HepG2 (cell line): ENCODE measurements around the gene P2RX5. TPM values are rescaled to one million over a fixed set of nuclear protein-coding genes. Genes with fewer than 3 reads are reported as not detected.

ENCODE experiments used
- ATRX ChIP-seq: sonication (generic); formaldehyde crosslinking; IDR thresholded peaks from 2 replicates; pipeline ENCODE4 v1.4.0; 2020; ENCODE audit warnings: missing genetic modification reagents, borderline replicate concordance
- HOXA3 ChIP-seq: sonication (generic); formaldehyde crosslinking; IDR thresholded peaks from 2 replicates; pipeline ENCODE4 v1.5.0; 2020; ENCODE audit warnings: missing genetic modification reagents
- PHB2 ChIP-seq: fragments of 450-650 bp; IDR thresholded peaks from 2 replicates; pipeline ENCODE4 v1.6.1; 2018; ENCODE audit not compliant: partially characterized antibody
- SP2 ChIP-seq: sonication (generic); formaldehyde crosslinking; IDR thresholded peaks from 2 replicates; pipeline ENCODE4 v1.5.1; 2020; ENCODE audit warnings: mild to moderate bottlenecking, missing genetic modification reagents
- ZFYVE20 ChIP-seq: sonication (generic); formaldehyde crosslinking; IDR thresholded peaks from 2 replicates; pipeline ENCODE4 v1.8.0; 2023; ENCODE audit warnings: low read depth, mild to moderate bottlenecking, moderate library complexity, missing genetic modification reagents, borderline replicate concordance
- ZNF224 ChIP-seq: sonication (generic); formaldehyde crosslinking; IDR thresholded peaks from 2 replicates; pipeline ENCODE4 v1.5.0; 2020; ENCODE audit warnings: mild to moderate bottlenecking, missing genetic modification reagents
- ZNF232 ChIP-seq: sonication (generic); formaldehyde crosslinking; IDR thresholded peaks from 2 replicates; pipeline ENCODE4 v1.4.0; 2020; ENCODE audit warnings: missing genetic modification reagents, borderline replicate concordance
- ZNF292 ChIP-seq: sonication (generic); formaldehyde crosslinking; IDR thresholded peaks from 2 replicates; pipeline ENCODE4 v1.8.1; 2022; ENCODE audit warnings: mild to moderate bottlenecking, low read depth, missing genetic modification reagents, borderline replicate concordance
- ZNF569 ChIP-seq: sonication (generic); formaldehyde crosslinking; IDR thresholded peaks from 2 replicates; pipeline ENCODE4 v1.5.0; 2020; ENCODE audit warnings: mild to moderate bottlenecking, missing genetic modification reagents, moderate library complexity, borderline replicate concordance
- ZNF605 ChIP-seq: sonication (generic); formaldehyde crosslinking; IDR thresholded peaks from 2 replicates; pipeline ENCODE4 v1.8.0; 2022; ENCODE audit warnings: mild to moderate bottlenecking, missing genetic modification reagents
- polyA plus RNA-seq, 8 experiments: library from polyadenylated mRNA; depleted of rRNA in 3 of 8; stranded (reverse) in 7 of 8; unstranded in 1 of 8; fragments of >200 nt; fragmentation: Illumina TruSeq in 4 of 8; extraction: Trizol in 4 of 8; gene quantifications; 2 replicates each; pipeline versions ENCODE4 v1.2.1 to v1.2.3, GENCODE V29; 2011 to 2016; ENCODE audit warnings: low read depth in 4 of 8, missing spikeins in 1 of 8, mixed read lengths in 1 of 8; ENCODE audit not compliant: insufficient read depth in 1 of 8
- total RNA-seq, 5 experiments: library from RNA; depleted of rRNA; stranded (reverse); fragments of >200 nt; fragmentation: Illumina TruSeq; extraction: Trizol; gene quantifications; 2 replicates each; pipeline ENCODE4 v1.2.3, GENCODE V29; 2016; ENCODE audit warnings: low read depth in 1 of 5
- TF ChIP-seq, protein P1 (sequence below): sonication (generic); formaldehyde crosslinking; IDR thresholded peaks from 2 replicates; pipeline ENCODE4 v1.4.0; 2020; ENCODE audit warnings: low read depth, missing genetic modification reagents
- TF ChIP-seq, protein P2 (sequence below): sonication (generic); formaldehyde crosslinking; IDR thresholded peaks from 2 replicates; pipeline ENCODE4 v1.8.1; 2023; ENCODE audit warnings: mild to moderate bottlenecking, missing genetic modification reagents, borderline replicate concordance
- TF ChIP-seq, protein P3 (sequence below): sonication (generic); formaldehyde crosslinking; IDR thresholded peaks from 2 replicates; pipeline ENCODE4 v1.5.1; 2020; ENCODE audit warnings: missing genetic modification reagents, mild to moderate bottlenecking, borderline replicate concordance
- TF ChIP-seq, protein P4 (sequence below): sonication (generic); formaldehyde crosslinking; IDR thresholded peaks from 2 replicates; pipeline ENCODE4 v1.4.0; 2020; ENCODE audit warnings: mild to moderate bottlenecking, missing genetic modification reagents
- TF ChIP-seq, protein P5 (sequence below): sonication (generic); formaldehyde crosslinking; IDR thresholded peaks from 2 replicates; pipeline ENCODE4 v1.9.0; 2022; ENCODE audit warnings: missing genetic modification reagents, mild to moderate bottlenecking, borderline replicate concordance
- TF ChIP-seq, protein P6 (sequence below), 2 experiments: sonication (generic) in 1 of 2; formaldehyde crosslinking in 1 of 2; IDR thresholded peaks; 2 replicates each; pipeline versions ENCODE4 v1.5.1 to v1.6.1; 2011 to 2020; ENCODE audit warnings: borderline replicate concordance in 1 of 2, low read depth in 1 of 2, low read length in 1 of 2, mild to moderate bottlenecking in 1 of 2, missing genetic modification reagents in 1 of 2, moderate library complexity in 1 of 2

P2RX5 gene
- total and polyA plus RNA-seq, 2 of the 13 experiments (the other 11 are each of a cell fraction or from before 2014, with no cell fraction given), result 0.95 to 1.7 TPM

DNA sequence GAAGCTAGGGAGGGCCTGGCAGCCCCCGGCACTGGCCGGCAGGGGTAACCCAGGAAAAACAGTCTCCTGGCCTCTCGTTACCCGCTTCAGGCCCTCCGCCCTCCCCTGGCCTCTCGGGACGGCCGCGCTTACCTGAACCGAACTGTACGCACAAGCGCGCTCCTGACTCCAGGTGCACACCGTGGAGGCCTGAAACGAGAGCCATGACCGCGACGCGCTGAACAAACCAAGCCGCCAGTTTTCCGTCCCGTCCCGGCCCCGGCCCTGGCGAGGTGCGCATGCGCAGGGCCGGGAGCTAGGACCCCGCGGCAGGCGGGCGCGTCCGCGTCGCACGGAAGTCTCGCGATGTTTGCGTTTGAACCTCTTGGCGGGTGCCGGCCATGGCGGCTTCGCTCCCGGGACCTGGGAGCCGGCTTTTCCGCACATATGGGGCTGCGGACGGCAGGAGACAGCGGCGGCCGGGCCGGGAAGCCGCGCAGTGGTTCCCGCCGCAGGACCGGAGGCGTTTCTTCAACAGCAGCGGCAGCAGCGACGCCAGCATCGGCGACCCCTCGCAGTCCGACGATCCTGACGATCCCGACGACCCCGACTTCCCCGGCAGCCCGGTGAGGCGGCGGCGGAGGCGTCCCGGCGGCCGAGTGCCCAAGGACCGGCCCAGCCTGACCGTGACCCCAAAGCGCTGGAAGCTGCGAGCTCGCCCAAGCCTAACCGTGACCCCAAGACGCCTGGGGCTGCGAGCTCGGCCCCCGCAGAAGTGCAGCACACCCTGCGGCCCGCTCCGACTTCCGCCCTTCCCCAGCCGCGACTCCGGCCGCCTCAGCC lies 27.8 kb upstream of the P2RX5 start, which contains the start of gene HASPIN (continued):
- TF ChIP-seq, protein P1, sequence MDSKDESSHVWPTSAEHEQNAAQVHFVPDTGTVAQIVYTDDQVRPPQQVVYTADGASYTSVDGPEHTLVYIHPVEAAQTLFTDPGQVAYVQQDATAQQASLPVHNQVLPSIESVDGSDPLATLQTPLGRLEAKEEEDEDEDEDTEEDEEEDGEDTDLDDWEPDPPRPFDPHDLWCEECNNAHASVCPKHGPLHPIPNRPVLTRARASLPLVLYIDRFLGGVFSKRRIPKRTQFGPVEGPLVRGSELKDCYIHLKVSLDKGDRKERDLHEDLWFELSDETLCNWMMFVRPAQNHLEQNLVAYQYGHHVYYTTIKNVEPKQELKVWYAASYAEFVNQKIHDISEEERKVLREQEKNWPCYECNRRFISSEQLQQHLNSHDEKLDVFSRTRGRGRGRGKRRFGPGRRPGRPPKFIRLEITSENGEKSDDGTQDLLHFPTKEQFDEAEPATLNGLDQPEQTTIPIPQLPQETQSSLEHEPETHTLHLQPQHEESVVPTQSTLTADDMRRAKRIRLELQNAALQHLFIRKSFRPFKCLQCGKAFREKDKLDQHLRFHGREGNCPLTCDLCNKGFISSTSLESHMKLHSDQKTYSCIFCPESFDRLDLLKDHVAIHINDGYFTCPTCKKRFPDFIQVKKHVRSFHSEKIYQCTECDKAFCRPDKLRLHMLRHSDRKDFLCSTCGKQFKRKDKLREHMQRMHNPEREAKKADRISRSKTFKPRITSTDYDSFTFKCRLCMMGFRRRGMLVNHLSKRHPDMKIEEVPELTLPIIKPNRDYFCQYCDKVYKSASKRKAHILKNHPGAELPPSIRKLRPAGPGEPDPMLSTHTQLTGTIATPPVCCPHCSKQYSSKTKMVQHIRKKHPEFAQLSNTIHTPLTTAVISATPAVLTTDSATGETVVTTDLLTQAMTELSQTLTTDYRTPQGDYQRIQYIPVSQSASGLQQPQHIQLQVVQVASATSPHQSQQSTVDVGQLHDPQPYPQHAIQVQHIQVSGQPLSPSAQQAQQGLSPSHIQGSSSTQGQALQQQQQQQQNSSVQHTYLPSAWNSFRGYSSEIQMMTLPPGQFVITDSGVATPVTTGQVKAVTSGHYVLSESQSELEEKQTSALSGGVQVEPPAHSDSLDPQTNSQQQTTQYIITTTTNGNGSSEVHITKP (CRISPR knock-in tag), result peak; percentile 27; the same call in 1 of the 2 replicates
- TF ChIP-seq ATRX (no peak), SP2 (peak; percentile 52; the same call in 1 of the 2 replicates), ZNF292 (CRISPR knock-in tag) (peak; percentile 15; the same call in 1 of the 2 replicates), PHB2 (no peak), ZNF232 (peak; percentile 38; the same call in 1 of the 2 replicates), HOXA3 (CRISPR knock-in tag) (peak; percentile 95), ZNF605 (CRISPR knock-in tag) (peak; percentile 91), ZNF224 (CRISPR knock-in tag) (no peak), ZNF569 (CRISPR knock-in tag) (no peak), ZFYVE20 (CRISPR knock-in tag) (no peak)
- TF ChIP-seq, protein P2, sequence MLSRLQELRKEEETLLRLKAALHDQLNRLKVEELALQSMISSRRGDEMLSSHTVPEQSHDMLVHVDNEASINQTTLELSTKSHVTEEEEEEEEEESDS (CRISPR knock-in tag), result 0 out of 2 replicates have a peak, but pooled peaks have one; percentile 89
- TF ChIP-seq, protein P3, sequence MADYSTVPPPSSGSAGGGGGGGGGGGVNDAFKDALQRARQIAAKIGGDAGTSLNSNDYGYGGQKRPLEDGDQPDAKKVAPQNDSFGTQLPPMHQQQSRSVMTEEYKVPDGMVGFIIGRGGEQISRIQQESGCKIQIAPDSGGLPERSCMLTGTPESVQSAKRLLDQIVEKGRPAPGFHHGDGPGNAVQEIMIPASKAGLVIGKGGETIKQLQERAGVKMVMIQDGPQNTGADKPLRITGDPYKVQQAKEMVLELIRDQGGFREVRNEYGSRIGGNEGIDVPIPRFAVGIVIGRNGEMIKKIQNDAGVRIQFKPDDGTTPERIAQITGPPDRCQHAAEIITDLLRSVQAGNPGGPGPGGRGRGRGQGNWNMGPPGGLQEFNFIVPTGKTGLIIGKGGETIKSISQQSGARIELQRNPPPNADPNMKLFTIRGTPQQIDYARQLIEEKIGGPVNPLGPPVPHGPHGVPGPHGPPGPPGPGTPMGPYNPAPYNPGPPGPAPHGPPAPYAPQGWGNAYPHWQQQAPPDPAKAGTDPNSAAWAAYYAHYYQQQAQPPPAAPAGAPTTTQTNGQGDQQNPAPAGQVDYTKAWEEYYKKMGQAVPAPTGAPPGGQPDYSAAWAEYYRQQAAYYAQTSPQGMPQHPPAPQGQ (CRISPR knock-in tag), result no peak
- TF ChIP-seq, protein P4, sequence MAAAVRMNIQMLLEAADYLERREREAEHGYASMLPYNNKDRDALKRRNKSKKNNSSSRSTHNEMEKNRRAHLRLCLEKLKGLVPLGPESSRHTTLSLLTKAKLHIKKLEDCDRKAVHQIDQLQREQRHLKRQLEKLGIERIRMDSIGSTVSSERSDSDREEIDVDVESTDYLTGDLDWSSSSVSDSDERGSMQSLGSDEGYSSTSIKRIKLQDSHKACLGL (CRISPR knock-in tag), result peak; percentile 90
- TF ChIP-seq, protein P5, sequence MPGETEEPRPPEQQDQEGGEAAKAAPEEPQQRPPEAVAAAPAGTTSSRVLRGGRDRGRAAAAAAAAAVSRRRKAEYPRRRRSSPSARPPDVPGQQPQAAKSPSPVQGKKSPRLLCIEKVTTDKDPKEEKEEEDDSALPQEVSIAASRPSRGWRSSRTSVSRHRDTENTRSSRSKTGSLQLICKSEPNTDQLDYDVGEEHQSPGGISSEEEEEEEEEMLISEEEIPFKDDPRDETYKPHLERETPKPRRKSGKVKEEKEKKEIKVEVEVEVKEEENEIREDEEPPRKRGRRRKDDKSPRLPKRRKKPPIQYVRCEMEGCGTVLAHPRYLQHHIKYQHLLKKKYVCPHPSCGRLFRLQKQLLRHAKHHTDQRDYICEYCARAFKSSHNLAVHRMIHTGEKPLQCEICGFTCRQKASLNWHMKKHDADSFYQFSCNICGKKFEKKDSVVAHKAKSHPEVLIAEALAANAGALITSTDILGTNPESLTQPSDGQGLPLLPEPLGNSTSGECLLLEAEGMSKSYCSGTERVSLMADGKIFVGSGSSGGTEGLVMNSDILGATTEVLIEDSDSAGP, result peak; percentile 96
- TF ChIP-seq, protein P6, sequence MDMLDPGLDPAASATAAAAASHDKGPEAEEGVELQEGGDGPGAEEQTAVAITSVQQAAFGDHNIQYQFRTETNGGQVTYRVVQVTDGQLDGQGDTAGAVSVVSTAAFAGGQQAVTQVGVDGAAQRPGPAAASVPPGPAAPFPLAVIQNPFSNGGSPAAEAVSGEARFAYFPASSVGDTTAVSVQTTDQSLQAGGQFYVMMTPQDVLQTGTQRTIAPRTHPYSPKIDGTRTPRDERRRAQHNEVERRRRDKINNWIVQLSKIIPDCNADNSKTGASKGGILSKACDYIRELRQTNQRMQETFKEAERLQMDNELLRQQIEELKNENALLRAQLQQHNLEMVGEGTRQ (IDR thresholded peaks at IDR 0.05; ENCODE audit: low read depth, low read length), result no peak
- TF ChIP-seq, protein P6 (CRISPR knock-in tag; IDR thresholded peaks at IDR 0.05; ENCODE audit: borderline replicate concordance), result no peak
